Osteocyte (in vitro differentiated cells): ENCODE data around the gene SLC35E2B. TPM values are rescaled to one million over a fixed set of nuclear protein-coding genes. Genes with fewer than 3 reads are reported as not detected.
"Not testable (repeated sequence)": the region's sequence is repeated elsewhere in the genome, so short reads cannot be mapped to it uniquely, and the experiment has no call there.

Source experiments
- DNase-seq: peaks from one replicate; pipeline ENCODE4 v3.0.0; 2021; ENCODE audit warnings: mixed read lengths; ENCODE audit not compliant: unreplicated experiment; ENCODE audit errors: extremely low spot score
- H3K27ac Mint-ChIP-seq: one replicate; pipeline ENCODE4 v1.8.0; 2021; ENCODE audit warnings: mild to moderate bottlenecking, mixed read lengths; ENCODE audit not compliant: unreplicated experiment
- H3K27me3 Mint-ChIP-seq: one replicate; pipeline ENCODE4 v1.8.0; 2021; ENCODE audit warnings: mixed read lengths; ENCODE audit not compliant: unreplicated experiment
- H3K36me3 Mint-ChIP-seq: one replicate; pipeline ENCODE4 v1.8.0; 2021; ENCODE audit warnings: mixed read lengths; ENCODE audit not compliant: unreplicated experiment
- H3K4me1 Mint-ChIP-seq: one replicate; pipeline ENCODE4 v1.8.0; 2021; ENCODE audit warnings: mixed read lengths; ENCODE audit not compliant: unreplicated experiment
- H3K4me3 Mint-ChIP-seq: one replicate; pipeline ENCODE4 v1.8.0; 2021; ENCODE audit warnings: mild to moderate bottlenecking, moderate library complexity, mixed read lengths; ENCODE audit not compliant: unreplicated experiment
- H3K9me3 Mint-ChIP-seq: one replicate; pipeline ENCODE4 v1.8.0; 2021; ENCODE audit warnings: mixed read lengths; ENCODE audit not compliant: unreplicated experiment
- CTCF ChIP-seq: fragments of 200-600 bp; sonication (generic); IDR thresholded peaks from 2 replicates; pipeline ENCODE4 v1.5.0; 2021; ENCODE audit warnings: antibody characterized with exemption, mild to moderate bottlenecking, moderate library complexity
- total RNA-seq: library from RNA; stranded (reverse); gene quantifications from 2 replicates; pipeline ENCODE4 v1.2.1, GENCODE V29; 2021

Gene SLC35E2B
- total RNA-seq, 1 donor from 2014 or later, result 84.9 TPM

DNA sequence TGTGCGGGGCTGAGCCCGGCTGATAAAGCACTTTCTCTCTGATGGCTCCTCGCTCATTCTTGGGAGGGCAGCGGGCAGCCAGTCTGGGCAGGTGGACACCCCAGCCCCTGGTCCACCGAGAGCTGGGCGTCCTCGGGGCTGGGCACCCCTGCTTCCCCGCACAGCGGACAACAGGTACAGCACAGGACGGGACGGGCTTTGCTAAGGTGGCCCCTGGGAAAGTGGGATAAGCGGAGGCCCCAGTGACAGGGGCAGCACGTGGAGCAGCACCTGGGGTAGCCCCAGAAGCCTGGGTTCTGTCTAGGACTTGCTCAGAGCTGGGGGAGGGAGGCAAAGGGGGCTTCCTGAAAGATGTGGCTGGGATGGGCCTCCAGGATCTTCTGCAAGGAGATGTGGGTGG is 58.0 kb downstream of the SLC35E2B start:
- H3K27ac Mint-ChIP-seq, H3K36me3 Mint-ChIP-seq, H3K27me3 Mint-ChIP-seq, DNase-seq, H3K4me3 Mint-ChIP-seq, H3K4me1 Mint-ChIP-seq, H3K9me3 Mint-ChIP-seq: not testable (repeated sequence)

- not testable (repeated sequence) for H3K27ac Mint-ChIP-seq, H3K27me3 Mint-ChIP-seq, DNase-seq, H3K4me1 Mint-ChIP-seq, H3K36me3 Mint-ChIP-seq, H3K9me3 Mint-ChIP-seq, H3K4me3 Mint-ChIP-seq
Observed at GRCh38 chr1:1633409-1633808, 59.2 kb downstream of the SLC35E2B start.

DNA sequence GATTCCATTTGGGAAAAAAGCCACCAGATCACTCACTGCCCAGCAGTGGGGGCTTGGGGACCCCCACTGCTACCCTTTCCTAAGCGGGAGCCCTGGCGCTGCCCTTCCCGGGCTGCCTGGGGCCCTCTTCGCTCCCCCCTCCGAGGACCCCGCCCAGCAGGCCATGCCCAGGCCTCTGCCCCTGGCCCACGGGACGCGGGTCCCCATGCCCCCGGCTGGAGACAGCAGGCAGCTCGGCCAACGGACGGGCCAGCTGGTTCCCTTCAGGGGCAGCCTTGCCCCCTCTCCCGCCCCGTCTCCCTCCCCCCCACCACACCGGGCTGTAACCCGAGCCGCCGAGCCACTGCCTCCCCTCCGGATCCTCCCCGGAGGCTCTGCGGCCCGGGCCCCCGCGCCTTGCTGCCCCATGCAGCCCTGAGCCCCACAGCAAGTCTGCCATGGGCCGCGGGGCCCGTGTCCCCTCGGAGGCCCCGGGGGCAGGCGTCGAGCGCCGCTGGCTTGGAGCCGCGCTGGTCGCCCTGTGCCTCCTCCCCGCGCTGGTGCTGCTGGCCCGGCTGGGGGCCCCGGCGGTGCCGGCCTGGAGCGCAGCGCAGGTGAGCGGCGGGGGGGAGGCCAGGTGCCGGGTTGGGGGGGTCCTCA is 60.7 kb downstream of the SLC35E2B start, which contains the start of gene MMP23B:
Gene MMP23B (plus strand): TSS at position 392 of the 639 bp plus-strand sequence. CDS start 46 bp downstream, at position 438.
- TF ChIP-seq CTCF, result no peak
- Mint-ChIP-seq H3K4me3 (no peak within 1 kb of the TSS), H3K36me3 (no peaks in the 10 kb centered on the region), H3K4me1 (peaks cover 2% of the 10 kb centered on the region), H3K27ac (no peak within 1 kb of the TSS), H3K9me3 (no peaks in the 10 kb centered on the region), H3K27me3 (no peaks in the 10 kb centered on the region)
- DNase-seq, result no peak

DNA sequence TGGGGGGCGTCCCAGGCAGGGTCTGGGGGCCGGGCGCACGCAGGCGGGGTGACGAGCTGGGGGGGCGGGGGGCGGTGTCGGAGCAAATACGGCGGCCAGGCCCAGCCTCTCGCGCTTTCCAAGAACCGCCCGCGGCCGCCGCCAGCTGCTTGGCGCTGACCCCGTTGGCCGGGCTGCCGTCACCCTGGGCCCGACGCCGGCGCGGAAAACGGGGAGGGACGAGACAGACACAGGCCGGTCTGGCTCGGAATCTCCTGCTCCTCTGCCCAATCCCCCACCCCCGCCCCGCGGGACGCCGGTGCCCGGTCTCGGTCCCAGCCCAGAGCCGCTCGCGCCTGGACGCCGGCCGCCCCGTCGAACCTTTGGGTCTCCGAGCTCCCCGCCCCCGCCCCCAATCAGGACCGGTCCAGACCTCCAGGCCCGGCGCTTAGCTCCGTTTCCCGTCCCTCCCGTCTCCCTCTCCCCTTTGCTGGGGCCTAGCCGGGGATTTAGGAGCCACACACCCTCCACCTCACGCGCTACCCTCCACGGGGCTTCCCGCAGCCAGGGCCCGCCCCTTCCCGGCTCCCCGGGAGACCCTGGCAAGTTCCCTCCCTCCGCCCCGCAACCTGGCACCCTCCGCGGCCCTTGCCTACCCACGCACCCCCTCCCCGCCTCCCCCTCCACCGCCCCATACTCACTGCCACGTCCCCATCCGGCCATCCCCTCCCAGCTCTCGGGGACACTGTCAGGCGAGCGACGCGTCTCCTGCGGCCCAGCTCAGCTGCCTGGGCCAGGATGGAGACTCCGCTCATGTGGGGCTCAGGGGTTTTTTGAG is 61.4 kb downstream of the SLC35E2B start:
- H3K9me3 Mint-ChIP-seq, result no peaks in the 10 kb centered on the region
- H3K4me3 Mint-ChIP-seq, result no peak overlapping the region
- H3K4me1 Mint-ChIP-seq, result peaks cover 2% of the 10 kb centered on the region
- no peak overlapping the region for H3K27ac Mint-ChIP-seq
- H3K36me3 Mint-ChIP-seq, result no peaks in the 10 kb centered on the region
- no peak for TF ChIP-seq CTCF
- no peaks in the 10 kb centered on the region for H3K27me3 Mint-ChIP-seq
- DNase-seq, result no peak

DNA sequence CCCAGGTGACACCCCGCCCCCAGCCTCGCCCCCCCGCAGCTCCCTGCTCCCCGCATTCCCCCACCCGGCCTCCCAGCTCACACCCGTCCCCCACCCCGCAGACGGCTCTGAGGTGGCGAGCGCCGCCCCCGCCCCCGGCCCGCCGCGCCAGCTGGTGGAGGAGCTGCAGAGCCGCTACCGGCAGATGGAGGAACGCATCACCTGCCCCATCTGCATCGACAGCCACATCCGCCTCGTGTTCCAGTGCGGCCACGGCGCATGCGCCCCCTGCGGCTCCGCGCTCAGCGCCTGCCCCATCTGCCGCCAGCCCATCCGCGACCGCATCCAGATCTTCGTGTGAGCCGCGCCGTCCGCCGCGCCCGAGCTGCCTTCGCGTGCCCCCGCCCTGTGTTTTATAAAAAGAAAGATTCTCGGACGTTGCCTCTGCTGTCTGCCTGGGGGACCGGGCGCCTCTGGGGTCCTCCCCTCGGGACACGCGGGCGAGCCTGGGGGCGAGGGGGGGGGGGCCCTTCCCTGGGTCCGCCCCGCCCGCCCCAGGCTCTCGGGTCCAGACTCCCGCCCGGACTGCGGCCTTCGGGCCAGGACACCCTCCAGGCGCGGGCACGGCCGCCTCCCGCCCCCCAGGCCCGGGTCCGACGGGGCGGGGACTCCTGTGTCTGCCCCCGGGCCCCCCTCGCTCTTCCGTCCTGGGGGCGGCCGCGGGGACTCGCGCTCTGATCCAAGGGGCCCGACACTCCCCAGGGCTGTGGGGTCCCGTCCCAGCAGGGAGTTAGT is 62.2 kb downstream of the SLC35E2B start:
- no peak for DNase-seq
- no peaks in the 10 kb centered on the region for H3K9me3 Mint-ChIP-seq
- H3K36me3 Mint-ChIP-seq, result no peaks in the 10 kb centered on the region

More for the DNA sequence above, 62.2 kb downstream of the SLC35E2B start:
- H3K4me3 Mint-ChIP-seq, result no peak overlapping the region
- H3K27me3 Mint-ChIP-seq, result no peaks in the 10 kb centered on the region
- no peak for TF ChIP-seq CTCF
- H3K4me1 Mint-ChIP-seq, result peaks cover 2% of the 10 kb centered on the region
- H3K27ac Mint-ChIP-seq, result no peak overlapping the region
